DND-41 (cell line): Measurements from ENCODE around the gene PCDH9.
A peak's percentile ranks its signal among the peaks of the same experiment; 100 is the strongest.

Experiments used
- ATAC-seq: fragments of 200-7000 bp; cut with Tn5 transposase; 3 replicates; pipeline ENCODE4 v1.9.1; 2021; ENCODE audit warnings: low read depth; ENCODE audit not compliant: insufficient read depth
- DNase-seq: peaks from one replicate; pipeline ENCODE4 v3.0.0-alpha.2; 2020
- H2AFZ ChIP-seq: 2 replicates; pipeline ENCODE4 v1.6.0; 2012; ENCODE audit warnings: low read depth, low read length
- H3K27ac ChIP-seq: 2 replicates; pipeline ENCODE4 v1.5.1; 2012; ENCODE audit warnings: low read length, inconsistent platforms
- H3K27me3 ChIP-seq: fragments of 200-600 bp; sonication (generic); 2 replicates; pipeline ENCODE4 v1.6.0; 2012; ENCODE audit warnings: low read length, mild to moderate bottlenecking, inconsistent platforms; ENCODE audit not compliant: insufficient read depth, poor library complexity
- H3K36me3 ChIP-seq: 2 replicates; pipeline ENCODE4 v1.5.1; 2012; ENCODE audit warnings: low read length, inconsistent platforms; ENCODE audit not compliant: insufficient read depth
- H3K4me1 ChIP-seq: 2 replicates; pipeline ENCODE4 v1.5.1; 2012; ENCODE audit warnings: mild to moderate bottlenecking, low read length; ENCODE audit not compliant: insufficient read depth
- H3K4me2 ChIP-seq: 2 replicates; pipeline ENCODE4 v1.6.0; 2012; ENCODE audit warnings: mild to moderate bottlenecking, moderate library complexity, low read length, inconsistent platforms; ENCODE audit not compliant: insufficient read depth
- H3K4me3 ChIP-seq, 2 experiments: fragments of 200-600 bp in 1 of 2; shearing (Covaris generic) in 1 of 2; 2 replicates each; pipeline ENCODE4 v1.5.1; 2012 to 2016; ENCODE audit warnings: inconsistent platforms in 2 of 2, low read length in 2 of 2, mild to moderate bottlenecking in 2 of 2, low read depth in 1 of 2, moderate library complexity in 1 of 2
- H3K79me2 ChIP-seq: 2 replicates; pipeline ENCODE4 v1.6.0; 2012; ENCODE audit warnings: low read length, inconsistent platforms; ENCODE audit not compliant: insufficient read depth
- H3K9ac ChIP-seq: 2 replicates; pipeline ENCODE4 v1.6.0; 2012; ENCODE audit warnings: low read depth, mild to moderate bottlenecking, inconsistent platforms, low read length, moderate library complexity
- H3K9me3 ChIP-seq: 2 replicates; pipeline ENCODE4 v1.5.1; 2012; ENCODE audit warnings: low read length, moderate library complexity, mild to moderate bottlenecking, inconsistent platforms; ENCODE audit not compliant: insufficient read depth, severe bottlenecking
- H4K20me1 ChIP-seq: 2 replicates; pipeline ENCODE4 v1.6.0; 2012; ENCODE audit warnings: low read length; ENCODE audit not compliant: insufficient read depth
- EZH2 ChIP-seq: IDR thresholded peaks from 3 replicates; pipeline ENCODE4 v1.6.1; 2012; ENCODE audit warnings: borderline replicate concordance, low read depth, mild to moderate bottlenecking, moderate library complexity, low read length, inconsistent platforms; ENCODE audit not compliant: severe bottlenecking
- TF ChIP-seq, protein P1 (sequence below): IDR thresholded peaks from 2 replicates; pipeline ENCODE4 v1.5.1; 2012; ENCODE audit warnings: borderline replicate concordance, low read length, moderate library complexity, mild to moderate bottlenecking; ENCODE audit not compliant: poor library complexity, severe bottlenecking; ENCODE audit errors: extremely low read depth

PCDH9 gene

DNA sequence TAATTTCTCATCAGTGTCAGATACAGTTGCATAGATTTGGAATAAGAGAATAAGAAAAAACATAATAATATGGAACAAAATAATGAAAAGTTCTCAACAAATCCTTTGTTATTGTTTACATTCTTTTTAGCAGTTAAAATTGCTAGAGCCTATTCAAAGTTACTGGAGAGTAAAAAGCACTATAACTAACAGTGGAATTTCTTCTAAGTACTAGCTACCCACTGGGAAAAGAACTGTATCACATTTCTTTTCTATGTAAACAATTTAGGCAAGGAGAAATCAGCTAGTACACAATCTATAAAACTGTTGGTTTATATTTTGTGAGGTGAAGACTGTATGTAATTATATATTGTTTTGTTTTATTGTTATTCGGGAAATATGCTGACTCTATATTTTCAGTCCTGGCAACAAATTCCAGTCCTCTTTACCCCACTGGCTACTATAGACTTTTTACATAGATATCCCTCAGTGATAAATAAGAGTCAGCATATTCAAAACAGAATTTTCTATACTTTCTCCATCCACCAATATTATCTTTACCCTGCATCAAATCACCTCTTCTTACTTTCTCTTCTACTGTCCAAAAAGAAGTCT, 222.0 kb downstream of the PCDH9 start:
- no peaks in the 10 kb centered on the region for H3K36me3 ChIP-seq
- no peak for TF ChIP-seq EZH2
- TF ChIP-seq, protein P1, sequence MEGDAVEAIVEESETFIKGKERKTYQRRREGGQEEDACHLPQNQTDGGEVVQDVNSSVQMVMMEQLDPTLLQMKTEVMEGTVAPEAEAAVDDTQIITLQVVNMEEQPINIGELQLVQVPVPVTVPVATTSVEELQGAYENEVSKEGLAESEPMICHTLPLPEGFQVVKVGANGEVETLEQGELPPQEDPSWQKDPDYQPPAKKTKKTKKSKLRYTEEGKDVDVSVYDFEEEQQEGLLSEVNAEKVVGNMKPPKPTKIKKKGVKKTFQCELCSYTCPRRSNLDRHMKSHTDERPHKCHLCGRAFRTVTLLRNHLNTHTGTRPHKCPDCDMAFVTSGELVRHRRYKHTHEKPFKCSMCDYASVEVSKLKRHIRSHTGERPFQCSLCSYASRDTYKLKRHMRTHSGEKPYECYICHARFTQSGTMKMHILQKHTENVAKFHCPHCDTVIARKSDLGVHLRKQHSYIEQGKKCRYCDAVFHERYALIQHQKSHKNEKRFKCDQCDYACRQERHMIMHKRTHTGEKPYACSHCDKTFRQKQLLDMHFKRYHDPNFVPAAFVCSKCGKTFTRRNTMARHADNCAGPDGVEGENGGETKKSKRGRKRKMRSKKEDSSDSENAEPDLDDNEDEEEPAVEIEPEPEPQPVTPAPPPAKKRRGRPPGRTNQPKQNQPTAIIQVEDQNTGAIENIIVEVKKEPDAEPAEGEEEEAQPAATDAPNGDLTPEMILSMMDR = no peak
- no peaks in the 10 kb centered on the region for H4K20me1 ChIP-seq
- no peak overlapping the region for H3K27ac ChIP-seq
- ATAC-seq (no peak), DNase-seq (no peak)
- H3K4me2 ChIP-seq = no peak overlapping the region
- H3K9me3 ChIP-seq = no peaks in the 10 kb centered on the region
- no peak overlapping the region for H2AFZ ChIP-seq
- no peaks in the 10 kb centered on the region for H3K4me1 ChIP-seq
- no peak overlapping the region for H3K4me3 ChIP-seq
- H3K27me3 ChIP-seq = no peaks in the 10 kb centered on the region
- no peaks in the 10 kb centered on the region for H3K79me2 ChIP-seq
- H3K9ac ChIP-seq = no peak overlapping the region

GRCh38 chr13:67004511-67004910, 225.6 kb downstream of the PCDH9 start:
- Histone ChIP-seq H4K20me1 (no peaks in the 10 kb centered on the region), H3K9me3 (no peaks in the 10 kb centered on the region), H3K36me3 (no peaks in the 10 kb centered on the region), H3K4me2 (no peak overlapping the region), H3K27me3 (no peaks in the 10 kb centered on the region), H3K4me3 (no peak overlapping the region), H2AFZ (no peak overlapping the region), H3K27ac (no peak overlapping the region), H3K79me2 (no peaks in the 10 kb centered on the region), H3K9ac (no peak overlapping the region), H3K4me1 (no peaks in the 10 kb centered on the region)
- no peak for DNase-seq
- no peak for ATAC-seq
- TF ChIP-seq EZH2 = no peak
- TF ChIP-seq, protein P1 = no peak

GRCh38 chr13:67003743-67004142, 226.4 kb downstream of the PCDH9 start:
- DNase-seq (no peak), ATAC-seq (no peak)
- Histone ChIP-seq H3K4me1 (no peaks in the 10 kb centered on the region), H3K9me3 (no peaks in the 10 kb centered on the region), H3K36me3 (no peaks in the 10 kb centered on the region), H3K27me3 (no peaks in the 10 kb centered on the region), H3K79me2 (no peaks in the 10 kb centered on the region), H2AFZ (no peak overlapping the region), H4K20me1 (no peaks in the 10 kb centered on the region), H3K4me2 (no peak overlapping the region), H3K27ac (no peak overlapping the region), H3K4me3 (no peak overlapping the region), H3K9ac (no peak overlapping the region)
- no peak for TF ChIP-seq EZH2
- TF ChIP-seq, protein P1 = no peak

GRCh38 chr13:67001363-67001762, 228.8 kb downstream of the PCDH9 start:
- TF ChIP-seq, protein P1 = no peak
- TF ChIP-seq EZH2 = no peak
- Histone ChIP-seq H3K27ac (no peak overlapping the region), H3K27me3 (no peaks in the 10 kb centered on the region), H3K4me1 (peaks cover 11% of the 10 kb centered on the region), H3K4me3 (no peak overlapping the region), H2AFZ (peak overlapping the region; percentile 61), H4K20me1 (no peaks in the 10 kb centered on the region), H3K36me3 (no peaks in the 10 kb centered on the region), H3K79me2 (no peaks in the 10 kb centered on the region), H3K4me2 (no peak overlapping the region), H3K9ac (no peak overlapping the region), H3K9me3 (no peaks in the 10 kb centered on the region)
- DNase-seq (no peak), ATAC-seq (no peak)
